T-cell (primary cell): ENCODE results near the gene DTX4. TPM values are rescaled to one million over a fixed set of nuclear protein-coding genes. Genes with fewer than 3 reads are reported as not detected.
A peak's percentile ranks its signal among the peaks of the same experiment; 100 is the strongest.

Experiments
- ATAC-seq, 4 experiments: fragments of 200-7000 bp in 3 of 4; fragments of 150-1000 bp in 1 of 4; cut with Tn5 transposase; replicated peaks in 1 of 4; 1 replicate in 3 of 4; 2 replicates in 1 of 4; pipeline ENCODE4 v1.10.0; 2021; ENCODE audit warnings: moderate library complexity in 3 of 4, mild to moderate bottlenecking in 2 of 4, moderate number of reproducible peaks in 1 of 4
- CTCF ChIA-PET, 2 donors: fragments of 300-600 bp; sonication (Branson Sonifier 250); formaldehyde crosslinking; loops; one replicate each; lab custom pipeline; 2022; ENCODE audit warnings: antibody characterized with exemption in 2 of 2; lab: Charles Lee
- POLR2A ChIA-PET, 2 donors: fragments of 300-600 bp; sonication (Branson Sonifier 250); formaldehyde crosslinking; loops; one replicate each; lab custom pipeline; 2022; ENCODE audit warnings: antibody characterized with exemption in 2 of 2; lab: Charles Lee
- DNase-seq, 35 experiments: peaks; one replicate each; pipeline versions ENCODE4 v3.0.0 to v3.0.0-alpha.2; 2013 to 2023
- H3K27ac ChIP-seq: one replicate; pipeline ENCODE4 v1.5.1; 2013; ENCODE audit warnings: low read length
- H3K27me3 ChIP-seq, 2 experiments: replicated peaks in 1 of 2; 1 replicate in 1 of 2; 2 replicates in 1 of 2; pipeline versions ENCODE4 v1.6.1 to v1.7.0; 2013; ENCODE audit warnings: low read length in 1 of 2, mixed read lengths in 1 of 2; ENCODE audit not compliant: control insufficient read depth in 2 of 2, insufficient read depth in 2 of 2; ENCODE audit errors: extremely low read depth in 1 of 2
- H3K36me3 ChIP-seq, 2 donors: 1 replicate in 1 of 2; 2 replicates in 1 of 2; pipeline versions ENCODE4 v1.6.1 to v1.7.0; 2013; ENCODE audit warnings: low read length in 1 of 2; ENCODE audit not compliant: control insufficient read depth in 2 of 2, insufficient read depth in 1 of 2; ENCODE audit errors: extremely low read depth in 1 of 2
- H3K4me1 ChIP-seq, 2 experiments: 1 replicate in 1 of 2; 2 replicates in 1 of 2; pipeline versions ENCODE4 v1.6.1 to v1.7.0; 2013; ENCODE audit warnings: low read length in 2 of 2, mixed read lengths in 1 of 2; ENCODE audit not compliant: insufficient read depth in 2 of 2, control insufficient read depth in 1 of 2; ENCODE audit errors: extremely low read depth in 1 of 2
- H3K4me3 ChIP-seq, 2 donors: 1 replicate in 1 of 2; 2 replicates in 1 of 2; pipeline versions ENCODE4 v1.5.1 to v1.7.0; 2013; ENCODE audit warnings: mild to moderate bottlenecking in 2 of 2, low read length in 1 of 2, moderate library complexity in 1 of 2; ENCODE audit not compliant: control insufficient read depth in 1 of 2; ENCODE audit errors: extremely low read depth in 1 of 2
- H3K9me3 ChIP-seq: 2 replicates; pipeline ENCODE4 v1.7.0; 2013
- H3K27ac Mint-ChIP-seq, 2 donors: one replicate each; pipeline ENCODE4 v1.8.0; 2020 to 2021; ENCODE audit warnings: mild to moderate bottlenecking in 2 of 2, mixed read lengths in 2 of 2
- H3K27me3 Mint-ChIP-seq, 2 donors: one replicate each; pipeline ENCODE4 v1.8.0; 2021 to 2022; ENCODE audit warnings: mixed read lengths in 2 of 2
- H3K36me3 Mint-ChIP-seq: one replicate; pipeline ENCODE4 v1.8.0; 2021; ENCODE audit warnings: mixed read lengths
- H3K4me1 Mint-ChIP-seq, 3 donors: one replicate each; pipeline ENCODE4 v1.8.0; 2020 to 2022; ENCODE audit warnings: mixed read lengths in 3 of 3, mild to moderate bottlenecking in 1 of 3
- H3K4me3 Mint-ChIP-seq, 3 donors: one replicate each; pipeline ENCODE4 v1.8.0; 2020 to 2022; ENCODE audit warnings: mild to moderate bottlenecking in 3 of 3, mixed read lengths in 3 of 3, moderate library complexity in 3 of 3
- H3K9me3 Mint-ChIP-seq, 3 donors: one replicate each; pipeline ENCODE4 v1.8.0; 2020 to 2022; ENCODE audit warnings: mixed read lengths in 3 of 3
- WGBS: methylation state at CpG from one replicate; pipeline ENCODE4 v1.1.5; 2013; ENCODE audit warnings: missing lambda C conversion rate; ENCODE audit not compliant: insufficient coverage; 5-methylcytosine and 5-hydroxymethylcytosine counted together
- total RNA-seq, 35 experiments: library from RNA in 6 of 35; stranded (reverse) in 6 of 35; fragments of 120-200 nt in 1 of 35; gene quantifications; one replicate each; pipeline versions ENCODE4 v1.2.1 to v1.2.4 and lab custom pipeline; 2013 to 2026

The DTX4 gene
- total RNA-seq, 5 donors from 2014 or later (not counting 1 experiment from before 2014, with no cell fraction given) = 0.70 to 3.7 (median 2.1) TPM

DNA sequence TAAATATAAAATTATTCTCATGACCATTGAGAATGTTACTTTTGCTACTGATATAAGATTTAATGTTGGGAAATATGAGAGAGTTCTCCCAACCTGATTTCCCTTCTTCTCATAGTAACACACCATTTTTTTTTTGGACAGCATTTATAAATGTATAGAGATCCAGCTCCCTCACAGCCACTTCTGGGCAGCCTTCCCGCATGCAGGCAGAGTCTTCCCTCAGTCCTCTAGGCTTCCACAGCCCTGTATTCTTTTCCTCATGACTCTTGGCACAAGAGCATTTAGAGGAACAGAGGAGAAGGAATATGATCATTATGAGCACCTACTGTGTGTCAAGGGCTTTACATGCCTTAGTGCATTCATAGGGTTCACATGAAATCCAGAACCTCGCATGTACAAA lies 9.0 kb downstream of the DTX4 start:
- no peaks in the 10 kb centered on the region for H3K9me3 ChIP-seq
- H3K4me3 ChIP-seq = no peak overlapping the region
- peaks cover 5% of the 10 kb centered on the region for H3K36me3 Mint-ChIP-seq

DNA sequence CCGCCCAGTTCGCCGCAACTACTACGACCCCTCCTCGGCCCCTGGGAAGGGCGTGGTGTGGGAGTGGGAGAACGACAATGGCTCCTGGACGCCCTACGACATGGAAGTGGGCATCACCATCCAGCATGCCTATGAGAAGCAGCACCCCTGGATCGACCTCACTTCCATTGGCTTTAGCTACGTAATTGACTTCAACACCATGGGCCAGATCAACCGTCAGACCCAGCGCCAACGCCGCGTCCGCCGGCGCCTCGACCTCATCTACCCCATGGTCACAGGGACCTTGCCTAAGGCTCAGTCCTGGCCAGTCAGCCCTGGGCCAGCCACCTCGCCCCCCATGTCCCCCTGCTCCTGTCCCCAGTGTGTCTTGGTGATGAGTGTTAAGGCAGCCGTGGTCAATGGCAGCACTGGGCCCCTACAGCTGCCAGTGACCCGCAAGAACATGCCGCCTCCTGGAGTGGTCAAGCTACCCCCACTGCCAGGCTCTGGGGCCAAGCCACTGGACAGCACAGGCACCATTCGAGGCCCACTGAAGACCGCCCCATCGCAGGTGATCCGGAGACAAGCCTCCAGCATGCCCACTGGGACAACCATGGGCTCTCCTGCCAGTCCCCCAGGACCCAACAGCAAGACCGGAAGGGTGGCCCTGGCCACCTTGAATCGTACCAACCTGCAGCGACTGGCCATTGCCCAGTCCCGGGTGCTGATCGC lies 10.0 kb downstream of the DTX4 start:
- Histone ChIP-seq H3K9me3 (no peaks in the 10 kb centered on the region), H3K36me3 (no peaks in the 10 kb centered on the region), H3K4me1 (no peaks in the 10 kb centered on the region), H3K27ac (no peak overlapping the region), H3K27me3 (peaks cover 0 to 13% of the 10 kb centered on the region in 2 experiments), H3K4me3 (no peak overlapping the region)
- ATAC-seq (no peak), DNase-seq (no peak)
- peaks cover 5% of the 10 kb centered on the region for H3K36me3 Mint-ChIP-seq
- WGBS = 92% methylated on average over 25 of the region's 33 CpGs
- H3K27ac Mint-ChIP-seq = no peak overlapping the region
- POLR2A ChIA-PET = no interaction called here
- H3K4me3 Mint-ChIP-seq = no peak overlapping the region
- H3K27me3 Mint-ChIP-seq = peaks cover 0 to under 1% of the 10 kb centered on the region in 2 donors
- CTCF ChIA-PET = interaction anchor here (1.0 to 1.8 kb wide), 5 partner anchors 10 to 24 kb away, joined by 3 to 10 read pairs (median 4); partner anchors contain the start of gene DTX4 (in 2 of the 2)
- H3K9me3 Mint-ChIP-seq = peaks cover 0 to 7% (median 4%) of the 10 kb centered on the region in 3 donors
- peaks cover 0 to 2% (median 0%) of the 10 kb centered on the region in 3 donors for H3K4me1 Mint-ChIP-seq

More for the DNA sequence above, 9.0 kb downstream of the DTX4 start:
- Histone ChIP-seq H3K27ac (no peak overlapping the region), H3K27me3 (peaks cover 0 to 6% of the 10 kb centered on the region in 2 experiments), H3K36me3 (no peaks in the 10 kb centered on the region), H3K4me1 (no peaks in the 10 kb centered on the region)
- DNase-seq = no peak
- Mint-ChIP-seq H3K4me3 (no peak overlapping the region), H3K4me1 (no peaks in the 10 kb centered on the region), H3K27ac (no peak overlapping the region), H3K27me3 (no peaks in the 10 kb centered on the region), H3K9me3 (peaks cover 0 to 7% (median 4%) of the 10 kb centered on the region in 3 donors)
- no peak for ATAC-seq
- ChIA-PET CTCF (interaction anchor here (0.7 to 1.5 kb wide), 5 partner anchors 10 to 618 kb away, joined by 3 to 16 read pairs (median 3); partner anchors contain the start of gene DTX4 (in 1 of the 2)), POLR2A (interaction anchor here in 1 of 2 donors (0.7 kb wide), 1 partner anchor 113 kb away, joined by 3 read pairs; no protein-coding TSS in a partner anchor)
- no CpG with 5 or more reads among the region's 2 CpGs for WGBS

DNA sequence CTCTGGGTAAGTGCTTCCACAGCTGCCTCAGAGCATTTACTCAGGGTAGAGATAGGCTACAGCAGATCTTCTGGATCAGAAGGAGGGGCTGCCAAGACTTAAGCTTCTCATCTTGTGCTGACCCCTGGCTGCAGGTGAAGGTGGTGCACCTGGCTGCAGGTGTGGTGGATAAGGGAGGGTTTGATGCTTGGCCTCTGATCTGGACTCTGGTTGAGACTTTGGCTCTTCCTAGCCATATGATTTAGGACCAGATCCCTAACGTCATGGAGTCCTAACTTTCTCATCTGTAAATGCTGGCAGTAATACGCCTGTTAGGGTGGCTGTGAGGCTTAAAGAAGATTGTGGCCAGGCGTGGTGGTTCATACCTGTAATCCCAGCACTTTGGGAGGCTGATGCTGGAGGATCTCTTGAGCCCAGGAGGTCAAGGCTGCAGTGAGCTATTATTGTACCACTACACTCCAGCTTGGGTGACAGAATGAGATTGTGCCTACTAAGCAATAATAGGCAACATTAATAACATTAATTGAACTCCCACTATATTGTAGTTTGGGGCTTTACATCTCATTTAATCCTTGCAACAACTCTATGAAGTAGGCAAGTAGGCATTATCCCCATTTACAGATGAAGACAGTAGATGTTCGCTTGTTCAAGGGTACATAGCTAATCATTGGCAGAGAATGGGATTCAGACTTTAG lies 10.7 kb downstream of the DTX4 start:
- Histone ChIP-seq H3K4me3 (no peak overlapping the region), H3K4me1 (no peaks in the 10 kb centered on the region), H3K27ac (no peak overlapping the region), H3K9me3 (no peaks in the 10 kb centered on the region), H3K27me3 (peaks cover 0 to 13% of the 10 kb centered on the region in 2 experiments), H3K36me3 (no peaks in the 10 kb centered on the region)
- CTCF ChIA-PET = interaction anchor here (0.6 to 1.8 kb wide), 6 partner anchors 11 to 34 kb away, joined by 3 to 10 read pairs (median 4); partner anchors contain the start of gene DTX4 (in 2 of the 2)
- Mint-ChIP-seq H3K4me3 (no peak overlapping the region), H3K9me3 (peaks cover 0 to 7% (median 4%) of the 10 kb centered on the region in 3 donors), H3K27ac (no peak overlapping the region), H3K36me3 (peaks cover 5% of the 10 kb centered on the region), H3K27me3 (peaks cover 0 to 4% of the 10 kb centered on the region in 2 donors), H3K4me1 (peaks cover 0 to 2% (median 0%) of the 10 kb centered on the region in 3 donors)
- DNase-seq (peak in 11 of 35 experiments; percentile 10 to 44 (median 21)), ATAC-seq (peak in 3 of 4 experiments; percentile 56 to 60 (median 59))
- 90% methylated on average over 2 of the region's 4 CpGs for WGBS
- POLR2A ChIA-PET = no interaction called here

DNA sequence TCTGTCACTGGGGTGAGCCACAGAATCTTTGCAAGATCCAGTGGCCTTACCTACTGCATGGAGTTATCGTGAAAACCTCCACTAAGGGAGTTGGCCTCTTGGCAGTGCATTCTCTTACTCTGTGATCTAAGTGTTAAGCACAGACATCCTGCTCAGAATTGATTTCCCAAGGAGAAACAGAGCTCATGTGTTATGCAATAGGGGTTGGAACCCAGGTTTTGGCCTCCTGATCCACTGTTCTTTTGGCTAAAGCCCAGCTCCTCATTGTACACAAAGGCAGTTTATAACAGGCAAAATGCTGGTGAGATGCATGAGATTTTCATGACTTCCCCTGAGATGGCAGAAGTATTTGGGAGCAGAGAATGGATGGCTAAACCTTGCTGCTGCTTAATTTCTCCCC lies 11.8 kb downstream of the DTX4 start:
- no peak overlapping the region for H3K4me3 ChIP-seq
- H3K4me1 ChIP-seq = no peaks in the 10 kb centered on the region
- no peak overlapping the region for H3K4me3 Mint-ChIP-seq
- peaks cover 8% of the 10 kb centered on the region for H3K36me3 Mint-ChIP-seq
- no CpG with 5 or more reads among the region's 1 CpG for WGBS
- POLR2A ChIA-PET = no interaction called here
- no peak for DNase-seq
- H3K27ac ChIP-seq = no peak overlapping the region
- H3K4me1 Mint-ChIP-seq = peaks cover 0 to 2% (median 0%) of the 10 kb centered on the region in 3 donors
- H3K9me3 Mint-ChIP-seq = peaks cover 0 to 7% (median 4%) of the 10 kb centered on the region in 3 donors
- H3K27me3 ChIP-seq = peaks cover 0 to 13% of the 10 kb centered on the region in 2 experiments
- ATAC-seq = no peak
- CTCF ChIA-PET = interaction anchor here in 1 of 2 donors (0.6 kb wide), 2 partner anchors 20 to 462 kb away, joined by 3 to 4 read pairs; no protein-coding TSS in a partner anchor
- no peaks in the 10 kb centered on the region for H3K9me3 ChIP-seq
- no peak overlapping the region for H3K27ac Mint-ChIP-seq
- H3K36me3 ChIP-seq = no peaks in the 10 kb centered on the region
- peaks cover 0 to 4% of the 10 kb centered on the region in 2 donors for H3K27me3 Mint-ChIP-seq

DNA sequence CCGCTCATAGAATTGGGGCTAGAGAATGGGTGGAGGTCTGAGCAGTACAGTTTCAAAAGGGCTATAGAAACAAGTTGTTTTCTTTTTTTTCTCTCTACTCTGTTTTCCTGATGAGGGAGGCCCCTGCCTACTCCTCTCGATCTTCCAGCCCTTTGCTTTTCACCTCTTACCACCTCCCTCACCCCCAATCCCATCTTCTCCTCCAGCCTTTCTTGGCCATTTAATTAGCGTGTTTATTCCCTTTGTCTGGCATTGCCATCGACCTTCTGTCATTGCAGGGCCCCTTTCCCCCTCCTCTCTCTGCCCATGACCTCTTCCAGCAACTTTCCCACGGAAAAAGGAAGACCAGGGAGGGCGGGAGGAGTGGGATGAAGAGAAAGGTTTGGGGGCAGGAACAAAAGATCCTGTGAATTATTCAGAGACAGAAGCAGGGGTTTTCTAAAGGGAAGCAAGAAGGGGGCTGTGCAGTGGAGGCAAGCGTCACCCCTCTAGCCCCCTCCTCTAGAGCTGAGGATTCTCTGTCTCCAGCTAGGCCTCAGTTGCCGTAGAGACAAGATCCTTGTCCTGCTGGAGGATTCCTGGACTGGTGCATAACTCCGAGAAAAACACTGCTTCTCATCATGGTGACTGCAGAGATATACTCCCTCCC lies 12.9 kb downstream of the DTX4 start:
- no peaks in the 10 kb centered on the region for H3K9me3 ChIP-seq
- ATAC-seq (no peak), DNase-seq (no peak)
- CTCF ChIA-PET = interaction anchor here (0.8 to 3.0 kb wide), 3 partner anchors 14 to 18 kb away, joined by 3 to 33 read pairs (median 8); partner anchors contain the start of gene DTX4 (in 1 of the 2)
- no peak overlapping the region for H3K27ac Mint-ChIP-seq
- peaks cover 9% of the 10 kb centered on the region for H3K36me3 Mint-ChIP-seq
- H3K4me3 ChIP-seq = no peak overlapping the region
- H3K36me3 ChIP-seq = no peaks in the 10 kb centered on the region
- H3K27me3 ChIP-seq = peaks cover 0 to 13% of the 10 kb centered on the region in 2 experiments
- peaks cover 0 to 2% (median 0%) of the 10 kb centered on the region in 3 donors for H3K4me1 Mint-ChIP-seq
- H3K4me3 Mint-ChIP-seq = no peak overlapping the region
- no peaks in the 10 kb centered on the region for H3K4me1 ChIP-seq
- WGBS = 100% methylated on average over 1 of the region's 9 CpGs
- H3K9me3 Mint-ChIP-seq = peaks cover 0 to under 1% (median 0%) of the 10 kb centered on the region in 3 donors
- POLR2A ChIA-PET = interaction anchor here (0.7 kb wide), 2 partner anchors 8 to 15 kb away, joined by 3 read pairs; no protein-coding TSS in a partner anchor
- H3K27ac ChIP-seq = no peak overlapping the region
- peaks cover 0 to 4% of the 10 kb centered on the region in 2 donors for H3K27me3 Mint-ChIP-seq
